ENCODE results near the gene GPR153.
"Not testable (repeated sequence)": the region's sequence is repeated elsewhere in the genome, so short reads cannot be mapped to it uniquely, and the experiment has no call there.

The GPR153 gene

GRCh38 chr1:6260961-6261614 is at the start of gene GPR153:
GPR153 (minus strand) TSS chr1:6261098; CDS start chr1:6254905, 6,193 bp downstream.
- TF ChIP-seq CTCF (IDR thresholded peaks at IDR 0.05; ENCODE audit: poor library complexity, severe bottlenecking): no peak
- no peaks in the 10 kb centered on the region for H3K9me3 ChIP-seq (ENCODE audit: severe bottlenecking)
- peak within 1 kb of the TSS; percentile 69 for H3K4me3 ChIP-seq (ENCODE audit: severe bottlenecking)
- DNase-seq (ENCODE audit: low spot score) (no peak), ATAC-seq (ENCODE audit: low read depth) (peak; percentile 45)
- no peaks in the 10 kb centered on the region for H3K27me3 ChIP-seq (ENCODE audit: insufficient read depth, poor library complexity, severe bottlenecking)
- peaks cover 5% of the 10 kb centered on the region for H3K4me1 ChIP-seq (ENCODE audit: insufficient read depth, poor library complexity, severe bottlenecking)
- peak within 1 kb of the TSS; percentile 31 for H3K27ac ChIP-seq (ENCODE audit: poor library complexity, severe bottlenecking)
- H3K36me3 ChIP-seq (ENCODE audit: low read depth): 0 out of 2 replicates have a peak, but pooled peaks cover 3% of the 10 kb centered on the region

DNA sequence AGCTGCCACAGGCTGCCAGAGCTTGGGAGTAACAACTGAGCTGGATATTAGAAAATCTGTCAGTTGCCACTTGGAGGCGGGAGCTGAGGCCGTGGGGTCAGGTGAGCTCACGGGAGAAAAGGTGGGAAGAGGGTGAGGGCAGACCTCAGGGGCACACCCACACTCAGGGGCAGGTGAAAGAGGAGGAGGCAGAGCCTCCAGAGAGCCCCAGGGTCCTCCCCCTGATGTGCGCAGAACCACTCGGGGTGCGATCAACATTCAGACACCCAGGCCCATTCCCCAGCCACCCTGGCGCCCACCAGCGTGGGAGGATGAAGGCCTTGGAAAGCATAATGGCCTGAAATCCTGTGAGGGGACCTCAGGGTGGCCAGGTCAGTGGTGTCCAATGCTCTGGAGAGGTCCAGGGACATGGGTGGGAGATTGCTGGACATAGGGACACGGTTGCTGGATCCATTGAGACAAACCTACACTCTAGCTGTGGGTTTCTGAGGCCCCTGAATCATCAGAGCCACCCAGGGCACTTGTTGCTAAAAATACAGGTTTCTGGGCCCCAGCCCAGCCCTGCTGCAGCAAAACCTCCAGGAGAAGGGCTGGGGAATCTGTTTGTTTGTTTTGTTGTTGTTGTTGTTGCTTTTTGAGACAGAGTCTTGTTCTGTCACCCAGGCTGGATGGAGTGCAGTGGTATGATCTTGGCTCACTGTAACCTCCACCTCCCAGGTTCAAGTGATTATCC is 49.4 kb upstream of the GPR153 start:
- no peak for DNase-seq (ENCODE audit: low spot score)
- no peak for ATAC-seq (ENCODE audit: low read depth)
- Histone ChIP-seq H3K9me3 (ENCODE audit: severe bottlenecking) (no peaks in the 10 kb centered on the region), H3K36me3 (ENCODE audit: low read depth) (peaks cover 20% of the 10 kb centered on the region; the same call in 1 of the 2 replicates), H3K4me1 (ENCODE audit: insufficient read depth, poor library complexity, severe bottlenecking) (no peaks in the 10 kb centered on the region), H3K4me3 (ENCODE audit: severe bottlenecking) (no peak overlapping the region), H3K27me3 (ENCODE audit: insufficient read depth, poor library complexity, severe bottlenecking) (no peaks in the 10 kb centered on the region), H3K27ac (ENCODE audit: poor library complexity, severe bottlenecking) (no peak overlapping the region)
- TF ChIP-seq CTCF (IDR thresholded peaks at IDR 0.05; ENCODE audit: poor library complexity, severe bottlenecking): no peak

GRCh38 chr1:6309564-6309963 is 48.7 kb upstream of the GPR153 start:
- Histone ChIP-seq H3K9me3 (ENCODE audit: severe bottlenecking) (no peaks in the 10 kb centered on the region), H3K4me1 (ENCODE audit: insufficient read depth, poor library complexity, severe bottlenecking) (no peaks in the 10 kb centered on the region), H3K27me3 (ENCODE audit: insufficient read depth, poor library complexity, severe bottlenecking) (no peaks in the 10 kb centered on the region), H3K27ac (ENCODE audit: poor library complexity, severe bottlenecking) (no peak overlapping the region), H3K4me3 (ENCODE audit: severe bottlenecking) (no peak overlapping the region), H3K36me3 (ENCODE audit: low read depth) (peaks cover 15% of the 10 kb centered on the region; the same call in 1 of the 2 replicates)
- DNase-seq (ENCODE audit: low spot score) (no peak), ATAC-seq (ENCODE audit: low read depth) (no peak)
- TF ChIP-seq CTCF (IDR thresholded peaks at IDR 0.05; ENCODE audit: poor library complexity, severe bottlenecking): no peak

DNA sequence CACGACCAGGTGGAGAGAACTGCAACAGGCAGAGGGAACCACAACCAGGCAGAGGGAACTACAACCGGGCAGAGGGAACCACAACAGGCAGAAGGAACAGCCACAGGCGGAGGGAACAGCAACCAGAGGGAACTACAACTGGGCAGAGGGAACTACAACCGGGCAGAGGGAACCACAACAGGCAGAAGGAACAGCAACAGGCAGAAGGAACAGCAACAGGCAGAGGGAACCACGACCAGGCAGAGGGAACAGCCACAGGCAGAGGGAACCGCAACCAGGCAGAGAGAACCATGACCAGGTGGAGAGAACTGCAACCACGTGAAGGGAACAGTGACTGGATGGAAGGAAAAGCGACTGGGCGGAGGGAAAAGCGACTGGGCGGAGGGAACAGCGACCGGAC is 47.6 kb upstream of the GPR153 start:
- Histone ChIP-seq H3K9me3 (ENCODE audit: severe bottlenecking) (no peaks in the 10 kb centered on the region), H3K4me1 (ENCODE audit: insufficient read depth, poor library complexity, severe bottlenecking) (peaks cover 5% of the 10 kb centered on the region), H3K4me3 (ENCODE audit: severe bottlenecking) (no peak overlapping the region), H3K27ac (ENCODE audit: poor library complexity, severe bottlenecking) (no peak overlapping the region), H3K27me3 (ENCODE audit: insufficient read depth, poor library complexity, severe bottlenecking) (no peaks in the 10 kb centered on the region), H3K36me3 (ENCODE audit: low read depth) (peaks cover 10% of the 10 kb centered on the region; the same call in 1 of the 2 replicates)
- DNase-seq (ENCODE audit: low spot score): no peak
- no peak for ATAC-seq (ENCODE audit: low read depth)
- TF ChIP-seq CTCF (IDR thresholded peaks at IDR 0.05; ENCODE audit: poor library complexity, severe bottlenecking): no peak

GRCh38 chr1:6307682-6308081 is 46.8 kb upstream of the GPR153 start:
- not testable (repeated sequence) for H3K27me3 ChIP-seq (ENCODE audit: insufficient read depth, poor library complexity, severe bottlenecking); H3K9me3 ChIP-seq (ENCODE audit: severe bottlenecking); H3K4me3 ChIP-seq (ENCODE audit: severe bottlenecking); DNase-seq (ENCODE audit: low spot score); ATAC-seq (ENCODE audit: low read depth); H3K27ac ChIP-seq (ENCODE audit: poor library complexity, severe bottlenecking)
- peaks cover 11% of the 10 kb centered on the region for H3K4me1 ChIP-seq (ENCODE audit: insufficient read depth, poor library complexity, severe bottlenecking)
- peaks cover 14% of the 10 kb centered on the region; the same call in 1 of the 2 replicates for H3K36me3 ChIP-seq (ENCODE audit: low read depth)

Data from RWPE2 (cell line).